HEK293 (cell line): ENCODE data around the gene TTLL11.

Source experiments
- CTCF ChIA-PET: fragments of 350-600 bp; formaldehyde crosslinking; extraction: SDS; loops from one replicate; lab custom pipeline; 2021; ENCODE audit warnings: antibody characterized with exemption; lab: Yijun Ruan, JAX
- POLR2A ChIA-PET: fragments of 300-600 bp; formaldehyde crosslinking; extraction: SDS; loops from one replicate; lab custom pipeline; 2020; ENCODE audit warnings: antibody characterized with exemption, inconsistent platforms; lab: Yijun Ruan, JAX
- H3K27ac ChIP-seq: fragments of 200-500 bp; sonication (Bioruptor generic); 2 replicates; pipeline ENCODE4 v1.5.1; 2014; ENCODE audit warnings: low read depth, low read length, control low read depth, inconsistent platforms; ENCODE audit errors: extremely low read depth
- H3K36me3 ChIP-seq, 2 experiments: fragments of 200-500 bp in 1 of 2; sonication (Bioruptor generic) in 1 of 2; 1 replicate in 1 of 2; 2 replicates in 1 of 2; pipeline ENCODE4 v1.5.1; 2014 to 2017; ENCODE audit warnings: inconsistent platforms in 2 of 2, low read length in 2 of 2; ENCODE audit not compliant: control insufficient read depth in 2 of 2, insufficient read depth in 1 of 2
- H3K4me1 ChIP-seq: fragments of 200-500 bp; sonication (Bioruptor generic); 2 replicates; pipeline ENCODE4 v1.5.1; 2014; ENCODE audit warnings: mild to moderate bottlenecking, low read length, inconsistent platforms; ENCODE audit not compliant: control insufficient read depth, insufficient read depth
- H3K4me3 ChIP-seq: 2 replicates; pipeline ENCODE4 v1.5.1; 2011; ENCODE audit warnings: low read depth, mild to moderate bottlenecking, control low read depth, low read length, moderate library complexity
- H3K9me3 ChIP-seq: fragments of 200-500 bp; sonication (Bioruptor generic); 2 replicates; pipeline ENCODE4 v1.5.1; 2014; ENCODE audit warnings: low read depth, low read length, inconsistent platforms; ENCODE audit not compliant: control insufficient read depth, insufficient read depth
- CTCF ChIP-seq: fragments of 450-650 bp; formaldehyde crosslinking; IDR thresholded peaks from 2 replicates; pipeline ENCODE4 v1.5.1; 2016; ENCODE audit warnings: missing biosample characterization, missing genetic modification characterization
- FEZF1 ChIP-seq: fragments of 450-650 bp; formaldehyde crosslinking; IDR thresholded peaks from 2 replicates; pipeline ENCODE4 v1.5.1; 2016; ENCODE audit warnings: missing biosample characterization, missing genetic modification characterization
- GFI1B ChIP-seq: fragments of 450-650 bp; formaldehyde crosslinking; IDR thresholded peaks from 2 replicates; pipeline ENCODE4 v1.5.1; 2016; ENCODE audit warnings: missing biosample characterization, missing genetic modification characterization
- KLF1 ChIP-seq: fragments of 450-650 bp; formaldehyde crosslinking; IDR thresholded peaks from 2 replicates; pipeline ENCODE4 v1.5.1; 2016; ENCODE audit warnings: missing biosample characterization, missing genetic modification characterization
- SP3 ChIP-seq: fragments of 450-650 bp; formaldehyde crosslinking; IDR thresholded peaks from 2 replicates; pipeline ENCODE4 v1.5.1; 2016; ENCODE audit warnings: missing biosample characterization, missing genetic modification characterization
- YY2 ChIP-seq: fragments of 450-650 bp; formaldehyde crosslinking; IDR thresholded peaks from 2 replicates; pipeline ENCODE4 v1.5.1; 2016; ENCODE audit warnings: missing biosample characterization, missing genetic modification characterization
- ZFP3 ChIP-seq: fragments of 450-650 bp; formaldehyde crosslinking; IDR thresholded peaks from 2 replicates; pipeline ENCODE4 v1.5.1; 2016; ENCODE audit warnings: low read depth, missing biosample characterization, missing genetic modification characterization
- ZNF148 ChIP-seq: fragments of 450-650 bp; formaldehyde crosslinking; IDR thresholded peaks from 2 replicates; pipeline ENCODE4 v1.5.0; 2017; ENCODE audit warnings: missing biosample characterization, missing genetic modification characterization, borderline replicate concordance
- ZNF2 ChIP-seq: fragments of 450-650 bp; formaldehyde crosslinking; IDR thresholded peaks from 2 replicates; pipeline ENCODE4 v1.5.1; 2016; ENCODE audit warnings: missing biosample characterization, missing genetic modification characterization
- ZNF202 ChIP-seq: fragments of 450-650 bp; formaldehyde crosslinking; IDR thresholded peaks from 2 replicates; pipeline ENCODE4 v1.5.1; 2016; ENCODE audit warnings: missing biosample characterization, missing genetic modification characterization, borderline replicate concordance
- ZNF302 ChIP-seq: fragments of 450-650 bp; formaldehyde crosslinking; IDR thresholded peaks from 2 replicates; pipeline ENCODE4 v1.5.1; 2016; ENCODE audit warnings: missing biosample characterization, missing genetic modification characterization, low read depth
- ZNF324 ChIP-seq: fragments of 450-650 bp; formaldehyde crosslinking; IDR thresholded peaks from 2 replicates; pipeline ENCODE4 v1.5.1; 2016; ENCODE audit warnings: missing biosample characterization, missing genetic modification characterization
- ZNF391 ChIP-seq: fragments of 450-650 bp; formaldehyde crosslinking; IDR thresholded peaks from 2 replicates; pipeline ENCODE4 v1.5.1; 2016; ENCODE audit warnings: low read depth, missing biosample characterization, missing genetic modification characterization, borderline replicate concordance
- ZNF394 ChIP-seq: fragments of 450-650 bp; formaldehyde crosslinking; IDR thresholded peaks from 2 replicates; pipeline ENCODE4 v1.5.1; 2016; ENCODE audit warnings: missing biosample characterization, missing genetic modification characterization, mild to moderate bottlenecking, moderate library complexity, borderline replicate concordance
- ZNF426 ChIP-seq: fragments of 450-650 bp; formaldehyde crosslinking; IDR thresholded peaks from 2 replicates; pipeline ENCODE4 v1.5.1; 2017; ENCODE audit warnings: missing biosample characterization, missing genetic modification characterization, mild to moderate bottlenecking, inconsistent platforms, moderate library complexity
- ZNF473 ChIP-seq: fragments of 450-650 bp; formaldehyde crosslinking; IDR thresholded peaks from 2 replicates; pipeline ENCODE4 v1.5.1; 2017; ENCODE audit warnings: missing biosample characterization, missing genetic modification characterization
- ZNF549 ChIP-seq: fragments of 450-650 bp; IDR thresholded peaks from 2 replicates; pipeline ENCODE4 v1.5.1; 2018; ENCODE audit warnings: missing biosample characterization, missing genetic modification characterization, mild to moderate bottlenecking, inconsistent platforms, moderate library complexity
- ZNF600 ChIP-seq: fragments of 450-650 bp; formaldehyde crosslinking; IDR thresholded peaks from 2 replicates; pipeline ENCODE4 v1.5.1; 2016; ENCODE audit warnings: missing biosample characterization, missing genetic modification characterization
- ZNF626 ChIP-seq: fragments of 450-650 bp; sonication (Bioruptor Pico); formaldehyde crosslinking; IDR thresholded peaks from 2 replicates; pipeline ENCODE4 v1.5.1; 2018; ENCODE audit warnings: missing biosample characterization, missing genetic modification characterization, inconsistent platforms
- ZNF658 ChIP-seq: fragments of 450-650 bp; formaldehyde crosslinking; IDR thresholded peaks from 2 replicates; pipeline ENCODE4; 2016; ENCODE audit warnings: missing biosample characterization, missing genetic modification characterization
- ZNF747 ChIP-seq: fragments of 450-650 bp; formaldehyde crosslinking; IDR thresholded peaks from 2 replicates; pipeline ENCODE4 v1.5.1; 2016; ENCODE audit warnings: missing biosample characterization, missing genetic modification characterization
- ZNF76 ChIP-seq: fragments of 450-650 bp; formaldehyde crosslinking; IDR thresholded peaks from 2 replicates; pipeline ENCODE4; 2016; ENCODE audit warnings: low read depth, missing biosample characterization, missing genetic modification characterization, borderline replicate concordance
- ZNF830 ChIP-seq: fragments of 450-650 bp; IDR thresholded peaks from 2 replicates; pipeline ENCODE4 v1.5.0; 2018; ENCODE audit warnings: missing biosample characterization, missing genetic modification characterization, low read depth, mild to moderate bottlenecking, moderate library complexity
- ZNF843 ChIP-seq: fragments of 450-650 bp; formaldehyde crosslinking; IDR thresholded peaks from 2 replicates; pipeline ENCODE4 v1.5.1; 2016; ENCODE audit warnings: missing biosample characterization, missing genetic modification characterization
- ZSCAN23 ChIP-seq: fragments of 450-650 bp; formaldehyde crosslinking; IDR thresholded peaks from 2 replicates; pipeline ENCODE4 v1.5.1; 2016; ENCODE audit warnings: missing biosample characterization, missing genetic modification characterization
- ZSCAN30 ChIP-seq: fragments of 450-650 bp; IDR thresholded peaks from 2 replicates; pipeline ENCODE4 v1.5.1; 2018; ENCODE audit warnings: missing biosample characterization, mild to moderate bottlenecking, missing genetic modification characterization, moderate library complexity
- TF ChIP-seq, protein P1 (sequence below): fragments of 450-650 bp; formaldehyde crosslinking; IDR thresholded peaks from 2 replicates; pipeline ENCODE4 v1.5.1; 2016; ENCODE audit warnings: missing biosample characterization, missing genetic modification characterization
- TF ChIP-seq, protein P2 (sequence below): sonication (generic); formaldehyde crosslinking; IDR thresholded peaks from 2 replicates; pipeline ENCODE4 v1.8.1; 2022; ENCODE audit warnings: mild to moderate bottlenecking, moderate library complexity, missing genetic modification reagents

The TTLL11 gene

GRCh38 chr9:122029898-122030297, 63.2 kb downstream of the TTLL11 start:
- POLR2A ChIA-PET: no interaction called here
- Histone ChIP-seq H3K27ac (no peak overlapping the region), H3K9me3 (no peaks in the 10 kb centered on the region), H3K36me3 (no peaks in the 10 kb centered on the region), H3K4me1 (no peaks in the 10 kb centered on the region)
- TF ChIP-seq ZNF302 (tag by site-specific recombination) (no peak), ZNF2 (tag by site-specific recombination) (no peak), FEZF1 (tag by site-specific recombination) (no peak), ZNF549 (tag by site-specific recombination) (no peak), KLF1 (tag by site-specific recombination) (no peak), ZFP3 (no peak), ZNF202 (no peak), ZNF76 (tag by site-specific recombination) (no peak), ZSCAN30 (no peak), ZSCAN23 (no peak)
- TF ChIP-seq, protein P1, sequence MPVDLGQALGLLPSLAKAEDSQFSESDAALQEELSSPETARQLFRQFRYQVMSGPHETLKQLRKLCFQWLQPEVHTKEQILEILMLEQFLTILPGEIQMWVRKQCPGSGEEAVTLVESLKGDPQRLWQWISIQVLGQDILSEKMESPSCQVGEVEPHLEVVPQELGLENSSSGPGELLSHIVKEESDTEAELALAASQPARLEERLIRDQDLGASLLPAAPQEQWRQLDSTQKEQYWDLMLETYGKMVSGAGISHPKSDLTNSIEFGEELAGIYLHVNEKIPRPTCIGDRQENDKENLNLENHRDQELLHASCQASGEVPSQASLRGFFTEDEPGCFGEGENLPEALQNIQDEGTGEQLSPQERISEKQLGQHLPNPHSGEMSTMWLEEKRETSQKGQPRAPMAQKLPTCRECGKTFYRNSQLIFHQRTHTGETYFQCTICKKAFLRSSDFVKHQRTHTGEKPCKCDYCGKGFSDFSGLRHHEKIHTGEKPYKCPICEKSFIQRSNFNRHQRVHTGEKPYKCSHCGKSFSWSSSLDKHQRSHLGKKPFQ (tag by site-specific recombination): no peak
- TF ChIP-seq, all 188 proteins: peak for 0
- no peak overlapping the region for H3K4me3 ChIP-seq
- CTCF ChIA-PET: interaction anchor here (0.7 to 1.5 kb wide), 2 partner anchors 50 to 321 kb away, joined by 3 to 6 read pairs; no protein-coding TSS in a partner anchor

GRCh38 chr9:122028089-122028488, 65.0 kb downstream of the TTLL11 start:
- CTCF ChIA-PET: no interaction called here
- Histone ChIP-seq H3K4me1 (no peaks in the 10 kb centered on the region), H3K36me3 (no peaks in the 10 kb centered on the region), H3K4me3 (no peak overlapping the region), H3K27ac (no peak overlapping the region), H3K9me3 (no peaks in the 10 kb centered on the region)
- TF ChIP-seq ZNF426: no peak
- no peak for TF ChIP-seq FEZF1 (tag by site-specific recombination)
- no peak for TF ChIP-seq ZNF658 (tag by site-specific recombination)
- no peak for TF ChIP-seq ZNF473
- no peak for TF ChIP-seq ZNF600 (tag by site-specific recombination)
- no peak for TF ChIP-seq YY2 (tag by site-specific recombination)
- TF ChIP-seq ZNF830 (tag by site-specific recombination): no peak
- TF ChIP-seq ZNF391 (tag by site-specific recombination): no peak
- POLR2A ChIA-PET: no interaction called here

- Histone ChIP-seq H3K36me3 (no peaks in the 10 kb centered on the region), H3K9me3 (no peaks in the 10 kb centered on the region), H3K4me1 (no peaks in the 10 kb centered on the region), H3K4me3 (no peak overlapping the region), H3K27ac (no peak overlapping the region)
- ChIA-PET CTCF (interaction anchor here (0.6 kb wide), 1 partner anchor 37 kb away, joined by 3 read pairs; no protein-coding TSS in a partner anchor), POLR2A (no interaction called here)
- TF ChIP-seq ZNF626 (tag by site-specific recombination): no peak
- no peak for TF ChIP-seq SP3
- no peak for TF ChIP-seq ZNF324 (tag by site-specific recombination)
- no peak for TF ChIP-seq ZNF148 (tag by site-specific recombination)
- TF ChIP-seq ZNF747: no peak
- no peak for TF ChIP-seq ZNF394
- TF ChIP-seq, protein P2, sequence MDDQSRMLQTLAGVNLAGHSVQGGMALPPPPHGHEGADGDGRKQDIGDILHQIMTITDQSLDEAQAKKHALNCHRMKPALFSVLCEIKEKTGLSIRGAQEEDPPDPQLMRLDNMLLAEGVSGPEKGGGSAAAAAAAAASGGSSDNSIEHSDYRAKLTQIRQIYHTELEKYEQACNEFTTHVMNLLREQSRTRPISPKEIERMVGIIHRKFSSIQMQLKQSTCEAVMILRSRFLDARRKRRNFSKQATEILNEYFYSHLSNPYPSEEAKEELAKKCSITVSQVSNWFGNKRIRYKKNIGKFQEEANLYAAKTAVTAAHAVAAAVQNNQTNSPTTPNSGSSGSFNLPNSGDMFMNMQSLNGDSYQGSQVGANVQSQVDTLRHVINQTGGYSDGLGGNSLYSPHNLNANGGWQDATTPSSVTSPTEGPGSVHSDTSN (CRISPR knock-in tag): no peak
- no peak for TF ChIP-seq CTCF (tag by site-specific recombination)
- no peak for TF ChIP-seq ZNF843 (tag by site-specific recombination)
- no peak for TF ChIP-seq GFI1B (tag by site-specific recombination)
These were observed 72.7 kb downstream of the TTLL11 start for GRCh38 chr9:122020398-122020797.
